ENCODE results near the gene ADRA2B. TPM values are rescaled to one million over a fixed set of nuclear protein-coding genes. Genes with fewer than 3 reads are reported as not detected.

The ADRA2B gene
- total and polyA plus RNA-seq, 2 donors (not counting 3 experiments of a cell fraction or from before 2014, with no cell fraction given), result not detected

- TF ChIP-seq, protein P1, sequence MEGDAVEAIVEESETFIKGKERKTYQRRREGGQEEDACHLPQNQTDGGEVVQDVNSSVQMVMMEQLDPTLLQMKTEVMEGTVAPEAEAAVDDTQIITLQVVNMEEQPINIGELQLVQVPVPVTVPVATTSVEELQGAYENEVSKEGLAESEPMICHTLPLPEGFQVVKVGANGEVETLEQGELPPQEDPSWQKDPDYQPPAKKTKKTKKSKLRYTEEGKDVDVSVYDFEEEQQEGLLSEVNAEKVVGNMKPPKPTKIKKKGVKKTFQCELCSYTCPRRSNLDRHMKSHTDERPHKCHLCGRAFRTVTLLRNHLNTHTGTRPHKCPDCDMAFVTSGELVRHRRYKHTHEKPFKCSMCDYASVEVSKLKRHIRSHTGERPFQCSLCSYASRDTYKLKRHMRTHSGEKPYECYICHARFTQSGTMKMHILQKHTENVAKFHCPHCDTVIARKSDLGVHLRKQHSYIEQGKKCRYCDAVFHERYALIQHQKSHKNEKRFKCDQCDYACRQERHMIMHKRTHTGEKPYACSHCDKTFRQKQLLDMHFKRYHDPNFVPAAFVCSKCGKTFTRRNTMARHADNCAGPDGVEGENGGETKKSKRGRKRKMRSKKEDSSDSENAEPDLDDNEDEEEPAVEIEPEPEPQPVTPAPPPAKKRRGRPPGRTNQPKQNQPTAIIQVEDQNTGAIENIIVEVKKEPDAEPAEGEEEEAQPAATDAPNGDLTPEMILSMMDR (IDR thresholded peaks at IDR 0.05; ENCODE audit: extremely low read depth in 1 of 2, insufficient read depth in 1 of 2, low read depth in 1 of 2, low read length in 2 of 2), result no peak
- TF ChIP-seq POLR2AphosphoS5 (IDR thresholded peaks at IDR 0.05; ENCODE audit: insufficient read depth, low read depth, low read length) (no peak), JUN (IDR thresholded peaks at IDR 0.05; ENCODE audit: borderline replicate concordance, insufficient read depth, insufficient read length, low read depth) (no peak), FOS (IDR thresholded peaks at IDR 0.05; ENCODE audit: borderline replicate concordance, insufficient read depth, low read length) (no peak), POLR2A (IDR thresholded peaks at IDR 0.05; ENCODE audit: low read depth, low read length) (no peak), MYC (IDR thresholded peaks at IDR 0.05; ENCODE audit: low read depth, low read length) (no peak), EZH2 (IDR thresholded peaks at IDR 0.05; ENCODE audit: borderline replicate concordance, low read depth, low read length, severe bottlenecking) (no peak), MAX (IDR thresholded peaks at IDR 0.05; ENCODE audit: insufficient read depth, insufficient read length) (no peak), GATA2 (IDR thresholded peaks at IDR 0.05; ENCODE audit: insufficient read depth, insufficient read length, low read depth, low read length) (no peak)
- Histone ChIP-seq H3K4me3 (replicated peaks in 1 of 3; ENCODE audit: insufficient read depth in 1 of 3, low read depth in 1 of 3, low read length in 3 of 3) (no peak overlapping the region), H3K36me3 (ENCODE audit: control insufficient read depth in 2 of 2, extremely low read depth in 1 of 2, insufficient read depth in 2 of 2, low read length in 2 of 2) (no peaks in the 10 kb centered on the region), H3K27ac (ENCODE audit: insufficient read depth, low read depth, low read length) (no peak overlapping the region), H3K4me2 (ENCODE audit: insufficient read depth, low read length) (no peak overlapping the region), H4K20me1 (replicated peaks; ENCODE audit: control insufficient read depth, extremely low read depth, insufficient read depth, low read length) (no peaks in the 10 kb centered on the region), H3K9ac (replicated peaks; ENCODE audit: extremely low read depth, insufficient read depth, low read length) (no peak overlapping the region), H3K79me2 (ENCODE audit: control insufficient read depth, insufficient read depth, low read length) (no peaks in the 10 kb centered on the region), H2AFZ (ENCODE audit: low read depth, low read length) (no peak overlapping the region), H3K9me3 (replicated peaks; ENCODE audit: control insufficient read depth, insufficient read depth, low read length) (no peaks in the 10 kb centered on the region), H3K27me3 (ENCODE audit: control insufficient read depth in 2 of 2, insufficient read depth in 2 of 2, low read length in 2 of 2) (peaks cover 2 to 3% of the 10 kb centered on the region in 2 experiments), H3K9me1 (replicated peaks; ENCODE audit: control insufficient read depth, extremely low read depth, insufficient read depth, low read length) (no peaks in the 10 kb centered on the region), H3K4me1 (ENCODE audit: control insufficient read depth, extremely low read depth, insufficient read depth, low read length) (no peaks in the 10 kb centered on the region)
- dilution Hi-C loops (cut with MboI; ENCODE audit: extremely low pct_ligation_motif_present, low sequenced_read_pairs) (no loop called here), intact Hi-C loops (cut with micrococcal nuclease) (no loop called here)
- no peak for DNase-seq (ENCODE audit: low read depth, low spot score)
- BruUV-seq (replicated peaks), result no TSS peak
- FAIRE-seq, result no peak
- CTCF ChIA-PET, result no interaction called here
- POLR2A ChIA-PET, result no interaction called here
Observed at GRCh38 chr2:96124406-96125265, 8.3 kb upstream of the ADRA2B start.

Data from endothelial cell of umbilical vein (primary cell).